Stimulated activated naive CD4-positive, alpha-beta T cell (primary cell): ENCODE results near the gene ASB11.
A peak's percentile ranks its signal among the peaks of the same experiment; 100 is the strongest.
"Not testable (repeated sequence)": the region's sequence is repeated elsewhere in the genome, so short reads cannot be mapped to it uniquely, and the experiment has no call there.

Source experiments
- DNase-seq, 6 experiments: peaks; one replicate each; lab custom pipeline; 2025; lab: John Stamatoyannopoulos, UW

Gene ASB11

GRCh38 chrX:15305899-15306298 lies 9.5 kb downstream of the ASB11 start:
- DNase-seq: not testable (repeated sequence)

GRCh38 chrX:15301924-15302323 lies 13.5 kb downstream of the ASB11 start:
- no peak for DNase-seq

GRCh38 chrX:15299941-15300851 lies 15.2 kb downstream of the ASB11 start:
- DNase-seq: no peak

GRCh38 chrX:15298780-15299179 lies 16.7 kb downstream of the ASB11 start:
- DNase-seq: no peak

- DNase-seq: no peak
These were observed 17.2 kb downstream of the ASB11 start for GRCh38 chrX:15298201-15298600.

GRCh38 chrX:15293451-15293850 lies 22.0 kb downstream of the ASB11 start:
- no peak for DNase-seq

GRCh38 chrX:15292861-15293260 lies 22.6 kb downstream of the ASB11 start:
- DNase-seq: no peak

- DNase-seq: no peak
These were observed 37.8 kb downstream of the ASB11 start for GRCh38 chrX:15277604-15278003.

- no peak for DNase-seq
These were observed 40.5 kb downstream of the ASB11 start for GRCh38 chrX:15274946-15275345.

- DNase-seq: not testable (repeated sequence)
These were observed 42.2 kb downstream of the ASB11 start for GRCh38 chrX:15273275-15273674.

- DNase-seq: no peak
These were observed 43.7 kb downstream of the ASB11 start for GRCh38 chrX:15271757-15272156.

GRCh38 chrX:15269618-15270521 lies 45.6 kb downstream of the ASB11 start, which contains the start of gene ASB9:
Gene ASB9 (minus strand): TSS chrX:15270083. CDS start chrX:15269874, 209 bp downstream.
- peak in 5 of 6 experiments; percentile 4 to 45 (median 30) for DNase-seq

- DNase-seq: no peak
These were observed 46.3 kb downstream of the ASB11 start for GRCh38 chrX:15269120-15269519.

GRCh38 chrX:15254852-15255251 lies 60.6 kb downstream of the ASB11 start:
- DNase-seq: no peak

GRCh38 chrX:15245896-15246295 lies 69.5 kb downstream of the ASB11 start:
- no peak for DNase-seq

GRCh38 chrX:15244421-15244820 lies 71.0 kb downstream of the ASB11 start:
- no peak for DNase-seq

- peak in 4 of 6 experiments; percentile 1 to 23 (median 17) for DNase-seq
These were observed 72.4 kb downstream of the ASB11 start for GRCh38 chrX:15242899-15243555.

GRCh38 chrX:15241301-15241700 lies 74.1 kb downstream of the ASB11 start:
- DNase-seq: no peak

GRCh38 chrX:15240414-15240813 lies 75.0 kb downstream of the ASB11 start:
- DNase-seq: no peak

GRCh38 chrX:15236146-15236545 lies 79.3 kb downstream of the ASB11 start:
- DNase-seq: no peak

- no peak for DNase-seq
These were observed 80.4 kb downstream of the ASB11 start for GRCh38 chrX:15235001-15235400.

- DNase-seq: no peak
These were observed 81.9 kb downstream of the ASB11 start for GRCh38 chrX:15233416-15234015.
